Progenitor cell of endocrine pancreas (in vitro differentiated cells): ENCODE results near the gene KEL. TPM values are rescaled to one million over a fixed set of nuclear protein-coding genes. Genes with fewer than 3 reads are reported as not detected.
"Not testable (repeated sequence)": the region's sequence is repeated elsewhere in the genome, so short reads cannot be mapped to it uniquely, and the experiment has no call there.

Experiments used
- DNase-seq: peaks from one replicate; pipeline ENCODE4 v3.0.0; 2021; ENCODE audit warnings: low spot score; ENCODE audit not compliant: unreplicated experiment
- H3K27ac Mint-ChIP-seq: 2 replicates; pipeline ENCODE4 v1.8.0; 2021; ENCODE audit warnings: mild to moderate bottlenecking, moderate library complexity, mixed read lengths
- H3K27me3 Mint-ChIP-seq: 2 replicates; pipeline ENCODE4 v1.8.0; 2021; ENCODE audit warnings: mixed read lengths
- H3K36me3 Mint-ChIP-seq: 2 replicates; pipeline ENCODE4 v1.8.0; 2022; ENCODE audit warnings: mixed read lengths; ENCODE audit not compliant: insufficient read depth
- H3K4me1 Mint-ChIP-seq: 2 replicates; pipeline ENCODE4 v1.8.0; 2021; ENCODE audit warnings: low read depth, mixed read lengths
- H3K4me3 Mint-ChIP-seq: 2 replicates; pipeline ENCODE4 v1.8.0; 2021; ENCODE audit warnings: low read depth, mild to moderate bottlenecking, moderate library complexity, mixed read lengths
- H3K9me3 Mint-ChIP-seq: 2 replicates; pipeline ENCODE4 v1.8.0; 2021; ENCODE audit warnings: low read depth, mixed read lengths
- CTCF ChIP-seq: fragments of 200-600 bp; sonication (generic); IDR thresholded peaks from one replicate; pipeline ENCODE4 v1.5.0; 2021; ENCODE audit warnings: antibody characterized with exemption, mild to moderate bottlenecking; ENCODE audit not compliant: unreplicated experiment
- total RNA-seq: library from RNA; stranded (reverse); gene quantifications from 2 replicates; pipeline ENCODE4 v1.2.1, GENCODE V29; 2021

Gene KEL
- total RNA-seq, 1 donor from 2014 or later, result 1.7 TPM

- Mint-ChIP-seq H3K9me3 (peaks cover 23% of the 10 kb centered on the region), H3K27me3 (no peaks in the 10 kb centered on the region), H3K36me3 (peaks cover 1% of the 10 kb centered on the region), H3K27ac (no peak overlapping the region), H3K4me1 (peaks cover 8% of the 10 kb centered on the region), H3K4me3 (no peak overlapping the region)
- no peak for TF ChIP-seq CTCF
- no peak for DNase-seq
Measured at GRCh38 chr7:142997456-142997989, 35.4 kb upstream of the KEL start.

GRCh38 chr7:142992427-142992826 lies 30.3 kb upstream of the KEL start:
- Mint-ChIP-seq H3K9me3 (peaks cover 18% of the 10 kb centered on the region), H3K4me1 (no peaks in the 10 kb centered on the region), H3K27ac (no peak overlapping the region), H3K36me3 (no peaks in the 10 kb centered on the region), H3K4me3 (no peak overlapping the region), H3K27me3 (no peaks in the 10 kb centered on the region)
- TF ChIP-seq CTCF, result no peak
- DNase-seq, result no peak

- no peak for TF ChIP-seq CTCF
- Mint-ChIP-seq H3K27me3 (no peaks in the 10 kb centered on the region), H3K36me3 (no peaks in the 10 kb centered on the region), H3K27ac (no peak overlapping the region), H3K4me1 (no peaks in the 10 kb centered on the region), H3K4me3 (no peak overlapping the region), H3K9me3 (peaks cover 16% of the 10 kb centered on the region)
- no peak for DNase-seq
Measured at GRCh38 chr7:142984297-142984696, 22.1 kb upstream of the KEL start.

- no peaks in the 10 kb centered on the region for H3K4me1 Mint-ChIP-seq
Measured at GRCh38 chr7:142983825-142984224, 21.7 kb upstream of the KEL start.

GRCh38 chr7:142978402-142978801 lies 16.2 kb upstream of the KEL start:
- H3K9me3 Mint-ChIP-seq, result peaks cover 34% of the 10 kb centered on the region
- H3K36me3 Mint-ChIP-seq, H3K4me1 Mint-ChIP-seq, H3K27me3 Mint-ChIP-seq, H3K4me3 Mint-ChIP-seq, DNase-seq, H3K27ac Mint-ChIP-seq: not testable (repeated sequence)

More at GRCh38 chr7:142983825-142984224, 21.7 kb upstream of the KEL start:
- Mint-ChIP-seq H3K27ac (no peak overlapping the region), H3K27me3 (no peaks in the 10 kb centered on the region), H3K9me3 (peaks cover 21% of the 10 kb centered on the region), H3K4me3 (no peak overlapping the region), H3K36me3 (no peaks in the 10 kb centered on the region)
- no peak for DNase-seq
- no peak for TF ChIP-seq CTCF

- DNase-seq, result no peak
- no peak for TF ChIP-seq CTCF
- Mint-ChIP-seq H3K9me3 (peaks cover 29% of the 10 kb centered on the region), H3K27ac (no peak overlapping the region), H3K27me3 (no peaks in the 10 kb centered on the region), H3K4me1 (no peaks in the 10 kb centered on the region), H3K36me3 (no peaks in the 10 kb centered on the region), H3K4me3 (no peak overlapping the region)
Measured at GRCh38 chr7:142974626-142975025, 12.5 kb upstream of the KEL start.
